Skin of body (tissue), 3 donors: ENCODE results near the gene MCF2. TPM values are rescaled to one million over a fixed set of nuclear protein-coding genes. Genes with fewer than 3 reads are reported as not detected.

Experiments
- DNase-seq: peaks from one replicate; lab custom pipeline; 2025; lab: John Stamatoyannopoulos, UW
- small RNA-seq: library from RNA; depleted of rRNA; stranded (forward); fragments of <200 nt; gene quantifications from one replicate; pipeline ENCODE3, GENCODE V24; 2014; ENCODE audit warnings: low replicate concordance
- total RNA-seq: library from RNA; depleted of rRNA; stranded (reverse); fragments of >200 nt; gene quantifications from one replicate; pipeline ENCODE4 v1.2.3, GENCODE V29; 2014

Gene MCF2
- total RNA-seq, 1 donor from 2014 or later, result 0.20 TPM

DNA sequence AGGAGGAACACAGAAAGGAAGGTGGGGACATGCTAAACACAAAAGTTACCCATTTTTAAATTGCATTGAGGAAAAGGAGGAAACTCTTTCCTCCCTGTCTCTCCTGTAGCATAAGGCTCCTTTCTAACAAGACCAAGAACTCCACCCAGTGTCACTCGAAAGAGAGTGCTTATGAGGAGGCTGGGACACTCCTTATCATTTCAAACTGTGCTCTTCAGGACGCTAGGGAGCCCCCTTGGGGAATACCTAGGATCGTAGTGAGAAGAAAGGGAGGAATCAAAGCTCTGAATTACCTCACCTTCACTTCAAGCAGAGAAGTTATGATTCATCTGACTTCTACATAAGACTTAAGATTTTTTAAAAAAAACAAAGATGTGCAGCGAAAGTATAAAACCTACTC lies 111.9 kb downstream of the MCF2 start:
- DNase-seq, result no peak

DNA sequence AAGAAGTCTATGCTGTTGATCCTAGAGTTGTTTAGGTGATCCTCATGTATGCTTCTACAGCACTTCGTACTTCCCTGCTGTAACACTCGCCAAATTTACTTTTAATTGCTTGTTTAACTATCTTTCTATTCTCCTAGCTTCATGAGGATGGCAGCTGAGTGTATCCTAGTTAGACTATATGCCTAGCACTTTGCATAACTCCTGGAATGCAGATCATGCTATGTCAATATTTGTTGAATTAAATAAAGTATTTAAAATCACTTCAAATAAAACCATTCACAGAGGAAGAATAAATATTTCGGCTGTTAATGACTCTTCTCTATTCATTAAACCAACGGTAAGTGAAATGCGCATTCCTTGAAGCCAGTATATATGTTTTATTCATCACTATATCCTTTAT lies 122.4 kb downstream of the MCF2 start:
- no peak for DNase-seq

DNA sequence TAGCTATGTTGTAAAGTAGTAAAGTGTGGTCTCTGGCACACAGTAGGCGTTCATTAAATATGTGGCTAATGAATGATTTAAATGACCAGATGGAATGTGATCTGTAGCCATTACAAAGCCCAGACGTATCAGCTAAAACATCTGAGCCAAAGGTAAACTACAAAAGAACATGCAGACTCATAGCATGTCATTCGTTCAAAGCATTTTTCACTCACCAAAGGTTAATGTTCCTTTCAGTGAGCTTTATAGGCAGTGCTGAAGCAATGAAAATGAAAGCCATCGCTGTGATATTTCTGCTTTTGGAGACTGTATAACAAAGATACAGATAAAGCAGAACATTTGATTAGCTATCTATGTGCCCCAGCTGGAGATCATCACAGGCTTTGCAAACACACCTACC lies 126.9 kb downstream of the MCF2 start:
- no peak for DNase-seq

DNA sequence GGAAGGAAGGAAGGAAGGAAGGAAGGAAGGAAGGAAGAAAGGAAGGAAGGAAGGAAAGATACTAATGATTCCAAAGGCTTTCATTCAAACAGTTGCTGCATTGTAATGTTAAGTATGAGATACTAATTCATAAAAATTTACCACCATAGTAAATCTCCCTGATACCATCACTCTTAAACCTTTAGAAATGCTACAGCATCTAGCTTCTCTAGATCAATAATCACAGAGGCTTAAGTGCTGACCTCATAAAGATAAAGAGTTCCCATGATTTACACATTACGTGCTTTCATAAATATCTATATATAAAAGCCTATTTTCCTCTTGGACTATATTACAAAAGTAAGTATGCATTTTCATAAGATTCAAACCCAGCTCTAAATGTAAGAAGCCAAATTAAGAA lies 141.0 kb downstream of the MCF2 start:
- no peak for DNase-seq

DNA sequence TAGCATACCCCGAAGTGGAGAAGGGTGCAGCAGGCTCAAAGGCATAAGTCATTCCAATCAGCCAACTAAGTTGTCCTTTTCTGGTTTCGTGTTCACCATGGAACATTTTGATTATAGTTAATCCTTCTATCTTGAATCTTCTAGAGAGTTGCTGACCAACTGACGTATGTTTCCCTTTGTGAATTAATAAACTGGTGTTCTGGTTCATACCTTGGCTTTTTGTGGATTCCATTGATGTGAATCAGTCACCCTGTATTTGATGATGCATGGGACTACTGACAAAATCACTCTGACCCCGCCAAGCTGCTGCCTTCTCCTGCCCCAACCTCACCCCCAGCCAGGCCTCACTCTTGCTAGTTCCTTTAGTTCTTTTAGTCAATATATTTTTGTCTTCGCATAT lies 144.7 kb downstream of the MCF2 start:
- no peak for DNase-seq

DNA sequence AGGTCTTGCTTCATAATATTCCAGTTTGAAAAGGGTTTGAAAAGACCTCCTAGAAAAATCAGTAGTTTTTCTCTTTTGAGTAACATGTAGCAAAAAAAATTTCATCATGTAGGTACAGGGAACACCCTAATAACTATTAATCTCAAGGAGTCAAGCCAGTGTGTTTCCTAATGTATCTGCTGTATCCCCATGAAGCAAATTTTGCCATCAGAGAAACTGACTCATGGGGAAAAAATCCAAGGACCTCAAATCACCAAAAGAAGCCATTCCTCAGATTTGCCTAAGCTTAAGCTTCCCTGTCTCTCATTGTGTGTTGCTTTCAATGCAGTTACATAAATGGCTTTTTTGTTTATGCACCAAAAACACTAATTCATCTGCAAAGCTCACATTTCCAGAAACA lies 147.7 kb downstream of the MCF2 start:
- DNase-seq, result no peak

DNA sequence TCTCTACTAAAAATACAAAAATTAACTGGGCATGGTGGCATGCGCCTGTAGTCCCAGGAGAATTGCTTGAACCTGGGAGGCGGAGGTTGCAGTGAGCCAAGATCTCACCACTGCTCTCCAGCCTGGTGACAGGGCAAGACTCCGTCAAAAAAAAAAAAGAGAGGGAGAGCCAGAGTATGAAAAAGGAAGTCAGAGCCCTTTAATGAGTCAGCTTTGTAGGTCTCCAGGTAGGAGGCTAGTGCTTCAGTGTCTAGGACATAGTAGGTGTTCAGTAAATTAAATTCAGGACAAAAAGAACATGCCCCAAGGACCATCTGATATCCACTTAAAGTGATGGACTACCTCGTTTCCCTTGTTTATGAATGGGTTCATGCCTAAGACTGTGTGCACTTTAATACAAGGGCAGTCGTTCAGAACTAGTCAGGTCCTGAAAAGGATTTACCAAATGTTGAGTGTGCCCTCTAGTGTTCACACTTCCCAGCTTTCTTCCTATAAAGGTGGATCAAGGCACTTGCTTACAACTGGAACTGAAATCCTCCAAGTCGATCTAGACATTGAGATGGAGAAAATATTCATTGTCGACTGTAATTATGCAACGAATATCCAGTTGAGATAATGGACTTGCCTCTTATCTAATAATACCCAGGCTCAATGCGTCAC lies 148.5 kb downstream of the MCF2 start:
- DNase-seq, result peak; percentile 1

DNA sequence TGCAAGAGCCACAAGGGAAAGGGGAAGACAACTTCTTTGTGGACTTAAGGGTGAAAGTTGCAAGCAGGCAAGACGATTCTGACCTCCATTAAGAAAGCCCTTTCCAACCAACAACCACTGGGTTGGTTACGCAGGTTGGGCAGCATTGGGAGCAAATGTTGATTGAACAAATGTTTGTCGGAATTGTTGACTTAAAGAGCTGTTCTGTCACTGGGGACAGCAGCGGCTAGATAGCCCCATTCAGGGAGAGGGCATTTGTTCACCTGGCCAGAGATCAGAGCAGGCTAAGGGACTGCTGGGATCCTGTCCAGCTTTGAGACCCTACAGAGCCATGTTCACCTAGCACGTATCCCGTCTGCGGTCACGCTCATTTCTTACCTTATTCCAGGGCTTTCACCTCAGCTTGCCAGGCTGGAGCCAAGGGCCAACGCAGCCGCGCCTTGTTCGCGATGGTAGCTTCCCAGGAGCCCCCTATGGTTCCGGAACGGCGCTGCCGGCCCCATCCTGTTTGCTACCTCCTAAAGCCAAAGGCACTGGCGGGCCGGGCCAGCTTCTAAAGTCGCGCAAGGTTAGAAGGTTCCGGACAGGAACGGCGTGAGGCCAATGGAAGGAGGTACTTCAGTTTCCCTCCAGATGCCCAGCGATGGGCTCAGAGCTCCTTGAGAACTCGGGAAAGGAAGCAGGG lies 152.8 kb downstream of the MCF2 start:
- no peak for DNase-seq

DNA sequence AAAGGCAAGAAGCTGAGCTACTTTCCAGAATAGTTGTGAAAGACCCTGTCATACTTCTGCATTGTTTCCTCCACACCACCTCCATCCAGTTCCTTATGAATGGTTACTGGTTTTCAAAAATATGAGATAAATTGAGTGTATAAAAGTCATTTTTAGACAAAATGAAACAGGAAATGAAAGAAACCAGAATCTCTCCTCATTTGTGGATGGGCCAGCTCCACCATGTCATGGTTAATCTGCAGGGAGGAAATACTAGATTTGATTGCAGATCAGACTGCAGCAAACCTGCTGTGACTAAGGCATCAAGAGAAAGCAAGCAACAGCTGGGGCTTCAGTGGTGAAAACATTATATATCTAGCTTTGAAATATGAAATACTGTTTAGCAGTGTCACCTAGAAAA lies 153.6 kb downstream of the MCF2 start:
- no peak for DNase-seq

DNA sequence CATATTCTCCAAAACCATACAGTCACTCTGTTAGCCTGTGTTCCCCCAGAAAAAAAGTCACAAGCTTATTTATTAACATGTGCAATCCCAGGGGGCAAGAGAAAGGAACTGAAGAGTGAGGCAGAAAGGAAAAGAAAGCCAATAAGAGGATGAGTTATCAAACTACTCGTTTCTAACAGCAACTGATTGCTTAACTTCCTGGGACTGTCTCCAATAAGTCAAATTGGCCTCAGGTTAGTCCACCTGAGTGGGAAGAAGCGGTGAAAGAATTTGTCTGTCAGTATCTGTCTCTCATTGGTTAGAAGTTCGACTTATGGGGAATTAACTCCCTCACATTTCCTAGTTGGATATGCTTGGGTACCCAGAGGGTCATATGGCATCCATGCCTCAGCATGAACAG lies 163.4 kb downstream of the MCF2 start:
- DNase-seq, result no peak

DNA sequence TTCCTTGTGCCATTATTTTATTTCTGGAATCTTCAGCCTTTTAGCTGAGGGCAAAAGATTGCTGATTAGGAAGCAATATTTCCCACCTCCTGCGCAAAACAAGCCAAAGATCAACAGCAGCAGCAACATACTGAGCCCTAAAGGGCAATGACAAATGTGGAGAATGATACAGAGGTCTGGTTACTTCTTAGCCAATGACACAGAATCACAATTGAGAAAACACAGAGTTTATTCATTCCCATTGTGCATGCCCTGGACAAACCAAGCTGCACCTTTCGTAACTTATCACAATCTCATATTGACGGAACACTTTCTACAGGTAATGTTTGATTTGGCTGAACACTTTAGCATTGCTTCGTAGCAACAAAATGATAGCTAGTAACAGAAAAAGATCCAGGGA lies 164.0 kb downstream of the MCF2 start:
- no peak for DNase-seq

DNA sequence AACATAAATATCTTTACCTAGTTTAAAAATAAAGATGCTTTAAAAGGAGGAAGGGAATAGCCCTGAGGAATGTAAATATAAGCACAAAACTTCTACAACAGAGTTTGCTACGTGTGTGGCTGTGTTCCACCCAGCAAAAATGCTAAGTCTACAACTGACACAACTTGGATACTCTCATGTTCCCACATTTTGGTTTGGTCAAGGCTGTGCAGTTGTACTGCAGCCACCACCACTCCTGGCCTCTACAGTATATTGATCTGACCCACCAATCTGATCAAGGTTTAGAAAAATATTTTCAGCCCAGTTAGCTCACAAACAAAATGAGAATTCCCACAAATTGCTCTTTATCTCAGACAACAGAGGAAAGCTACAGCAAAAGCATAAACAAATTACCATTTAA lies 165.3 kb downstream of the MCF2 start:
- DNase-seq, result no peak

DNA sequence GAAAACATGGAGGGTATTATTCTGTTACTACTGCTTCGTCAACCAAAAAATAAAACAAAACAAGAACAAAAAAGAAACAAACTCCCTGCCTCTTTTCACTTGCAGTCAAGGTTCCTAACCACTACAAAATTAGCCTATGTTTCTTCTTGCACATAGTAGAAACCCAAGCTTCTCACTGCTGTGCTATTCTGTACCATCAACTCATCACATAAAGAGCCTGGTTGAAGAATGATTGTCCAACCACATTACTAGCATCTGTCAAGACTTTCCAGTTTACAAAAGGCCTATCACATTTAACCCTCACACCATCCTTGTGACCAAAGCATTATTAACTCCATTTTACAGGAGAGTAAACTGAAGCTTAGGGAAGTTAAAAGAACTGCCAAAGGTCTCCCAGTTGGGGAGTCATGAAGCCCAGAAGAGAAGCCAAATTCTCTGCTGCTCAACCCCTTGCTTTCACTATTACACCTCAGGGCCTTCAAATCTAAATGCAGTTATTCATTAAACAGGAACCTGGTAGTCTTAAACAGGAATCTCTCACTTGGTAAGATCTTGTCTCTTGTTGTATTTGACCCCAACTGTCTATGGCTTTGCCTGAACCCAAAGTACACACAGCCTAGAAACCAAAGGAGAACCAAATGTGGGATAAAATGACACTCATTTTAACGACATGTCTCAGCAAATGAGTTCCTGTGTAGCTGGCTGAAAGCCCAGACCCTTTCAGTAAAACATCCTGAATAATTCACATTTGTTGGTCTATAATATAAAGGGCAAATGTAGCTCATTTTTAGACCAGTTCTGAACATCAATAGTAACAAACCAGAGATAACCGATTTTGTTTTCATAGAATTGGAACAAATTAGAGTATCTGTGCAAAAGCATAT lies 168.8 kb downstream of the MCF2 start:
- no peak for DNase-seq

DNA sequence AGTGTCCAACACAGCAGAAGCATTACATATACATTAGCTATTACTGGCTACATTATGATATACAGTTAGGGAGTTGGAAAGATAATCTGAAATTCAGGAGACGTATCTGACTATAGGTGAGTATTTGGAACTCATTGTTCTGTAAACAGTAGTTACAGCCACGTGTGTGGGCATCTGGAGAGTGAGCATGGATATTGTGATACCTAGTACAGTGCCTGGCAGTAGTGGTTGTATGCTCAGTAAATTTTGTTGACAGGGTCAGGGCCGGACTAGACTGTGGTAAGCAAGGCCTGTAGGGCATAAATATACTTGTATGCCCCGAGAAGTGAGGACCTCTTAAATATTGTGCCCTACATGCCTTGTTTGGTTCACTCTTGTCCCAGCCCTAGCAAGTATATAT lies 174.5 kb downstream of the MCF2 start:
- DNase-seq, result no peak

DNA sequence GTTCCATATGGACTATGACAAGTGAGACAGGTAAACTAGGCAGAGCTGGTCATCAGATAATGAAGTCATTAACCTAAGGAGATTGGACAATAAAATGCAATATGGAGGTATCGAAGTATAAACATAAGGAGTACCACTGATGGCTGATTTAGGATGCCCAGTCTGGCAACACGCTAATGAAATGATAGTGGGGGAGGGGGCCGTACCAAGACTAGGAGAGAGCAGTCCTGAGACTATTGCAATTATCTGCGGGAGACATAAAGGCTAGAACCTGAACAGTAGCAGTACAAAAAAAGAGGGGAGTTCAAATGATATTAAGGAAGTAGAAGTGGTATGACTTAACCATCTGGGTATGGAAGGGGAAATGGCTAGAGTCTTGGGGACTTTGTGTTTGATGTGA lies 175.1 kb downstream of the MCF2 start:
- DNase-seq, result no peak

Small RNA genes lying within 50 kb of the gene (small RNA-seq; reads per million reads assigned to genes)
- gene RF01210, result not detected

Other genes with a start within 250 kb of the MCF2 start
- gene F9, start 177.4 kb downstream of the MCF2 start, total RNA-seq, result 0.20 TPM
- gene ATP11C, start 224.9 kb upstream of the MCF2 start, total RNA-seq, result 27.9 TPM